CD4-positive, alpha-beta T cell treated with Interleukin-15 for 1 hour (primary cell): Measurements from ENCODE around the gene DCP1B.
A peak's percentile ranks its signal among the peaks of the same experiment; 100 is the strongest.
"Not testable (repeated sequence)": the region's sequence is repeated elsewhere in the genome, so short reads cannot be mapped to it uniquely, and the experiment has no call there.

Experiments used
- DNase-seq: peaks from one replicate; pipeline ENCODE4 v3.0.0-alpha.2; 2020

Gene DCP1B

GRCh38 chr12:1972856-1973317, 31.4 kb downstream of the DCP1B start:
- DNase-seq = no peak

GRCh38 chr12:1972260-1972659, 32.0 kb downstream of the DCP1B start:
- DNase-seq = no peak

GRCh38 chr12:1970331-1970900, 33.8 kb downstream of the DCP1B start:
- DNase-seq = no peak

GRCh38 chr12:1966561-1967226, 37.6 kb downstream of the DCP1B start:
- DNase-seq = no peak

GRCh38 chr12:1965916-1966315, 38.3 kb downstream of the DCP1B start:
- DNase-seq = no peak

GRCh38 chr12:1962051-1963020, 41.9 kb downstream of the DCP1B start:
- DNase-seq = no peak

- DNase-seq = no peak
These were observed 47.5 kb downstream of the DCP1B start for GRCh38 chr12:1956716-1957115.

GRCh38 chr12:1949771-1950470, 54.3 kb downstream of the DCP1B start:
- DNase-seq = no peak

- no peak for DNase-seq
These were observed 55.4 kb downstream of the DCP1B start for GRCh38 chr12:1948883-1949282.

GRCh38 chr12:1947081-1947480, 57.2 kb downstream of the DCP1B start:
- no peak for DNase-seq

GRCh38 chr12:1946296-1946695, 58.0 kb downstream of the DCP1B start:
- DNase-seq = no peak

GRCh38 chr12:1945502-1945901, 58.8 kb downstream of the DCP1B start:
- DNase-seq = not testable (repeated sequence)

- DNase-seq = peak; percentile 82
These were observed 64.3 kb downstream of the DCP1B start for GRCh38 chr12:1939801-1940607.

- DNase-seq = no peak
These were observed 64.9 kb downstream of the DCP1B start for GRCh38 chr12:1939331-1939730.

GRCh38 chr12:1937481-1938224, 66.6 kb downstream of the DCP1B start:
- no peak for DNase-seq

- DNase-seq = no peak
These were observed 67.6 kb downstream of the DCP1B start for GRCh38 chr12:1936406-1937320.

GRCh38 chr12:1935700-1936378, 68.4 kb downstream of the DCP1B start:
- DNase-seq = no peak

GRCh38 chr12:1935242-1935641, 69.0 kb downstream of the DCP1B start:
- DNase-seq = no peak

GRCh38 chr12:1934831-1935230, 69.4 kb downstream of the DCP1B start:
- no peak for DNase-seq

- no peak for DNase-seq
These were observed 70.2 kb downstream of the DCP1B start for GRCh38 chr12:1934068-1934467.
